Fibroblast of pulmonary artery (primary cell): ENCODE results near the gene HS3ST4.

Source experiments
- DNase-seq: peaks from one replicate; pipeline ENCODE4 v3.0.0-alpha.2; 2010; ENCODE audit warnings: low read depth
- H3K4me3 ChIP-seq: replicated peaks from 2 replicates; pipeline ENCODE4 v1.5.1; 2011; ENCODE audit warnings: low read depth, mild to moderate bottlenecking, control low read depth, low read length, moderate library complexity
- TF ChIP-seq, protein P1 (sequence below): IDR thresholded peaks from 2 replicates; pipeline ENCODE4 v1.5.1; 2011; ENCODE audit warnings: mild to moderate bottlenecking, control low read depth, low read length, inconsistent platforms; ENCODE audit errors: missing control alignments

The HS3ST4 gene

DNA sequence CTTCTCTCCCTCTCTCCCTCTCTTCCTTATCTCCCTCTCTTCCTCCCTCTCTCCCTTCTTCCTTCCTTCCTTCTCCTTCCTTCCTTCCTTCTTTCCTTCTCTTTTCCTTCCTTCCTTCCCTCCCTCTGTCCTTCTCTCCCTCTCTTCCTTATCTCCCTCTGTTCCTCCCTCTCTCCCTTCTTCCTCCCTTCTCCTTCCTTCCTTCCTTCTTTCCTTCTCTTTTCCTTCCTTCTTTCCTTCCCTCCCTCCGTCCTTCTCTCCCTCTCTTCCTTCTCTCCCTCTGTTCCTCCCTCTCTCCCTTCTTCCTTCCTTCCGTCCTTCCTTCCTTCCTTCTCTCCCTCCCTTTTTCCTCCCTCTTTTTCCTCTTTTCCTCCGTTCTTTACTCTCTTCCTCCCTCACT lies 38.6 kb downstream of the HS3ST4 start:
- TF ChIP-seq, protein P1, sequence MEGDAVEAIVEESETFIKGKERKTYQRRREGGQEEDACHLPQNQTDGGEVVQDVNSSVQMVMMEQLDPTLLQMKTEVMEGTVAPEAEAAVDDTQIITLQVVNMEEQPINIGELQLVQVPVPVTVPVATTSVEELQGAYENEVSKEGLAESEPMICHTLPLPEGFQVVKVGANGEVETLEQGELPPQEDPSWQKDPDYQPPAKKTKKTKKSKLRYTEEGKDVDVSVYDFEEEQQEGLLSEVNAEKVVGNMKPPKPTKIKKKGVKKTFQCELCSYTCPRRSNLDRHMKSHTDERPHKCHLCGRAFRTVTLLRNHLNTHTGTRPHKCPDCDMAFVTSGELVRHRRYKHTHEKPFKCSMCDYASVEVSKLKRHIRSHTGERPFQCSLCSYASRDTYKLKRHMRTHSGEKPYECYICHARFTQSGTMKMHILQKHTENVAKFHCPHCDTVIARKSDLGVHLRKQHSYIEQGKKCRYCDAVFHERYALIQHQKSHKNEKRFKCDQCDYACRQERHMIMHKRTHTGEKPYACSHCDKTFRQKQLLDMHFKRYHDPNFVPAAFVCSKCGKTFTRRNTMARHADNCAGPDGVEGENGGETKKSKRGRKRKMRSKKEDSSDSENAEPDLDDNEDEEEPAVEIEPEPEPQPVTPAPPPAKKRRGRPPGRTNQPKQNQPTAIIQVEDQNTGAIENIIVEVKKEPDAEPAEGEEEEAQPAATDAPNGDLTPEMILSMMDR = no peak
- no peak overlapping the region for H3K4me3 ChIP-seq

DNA sequence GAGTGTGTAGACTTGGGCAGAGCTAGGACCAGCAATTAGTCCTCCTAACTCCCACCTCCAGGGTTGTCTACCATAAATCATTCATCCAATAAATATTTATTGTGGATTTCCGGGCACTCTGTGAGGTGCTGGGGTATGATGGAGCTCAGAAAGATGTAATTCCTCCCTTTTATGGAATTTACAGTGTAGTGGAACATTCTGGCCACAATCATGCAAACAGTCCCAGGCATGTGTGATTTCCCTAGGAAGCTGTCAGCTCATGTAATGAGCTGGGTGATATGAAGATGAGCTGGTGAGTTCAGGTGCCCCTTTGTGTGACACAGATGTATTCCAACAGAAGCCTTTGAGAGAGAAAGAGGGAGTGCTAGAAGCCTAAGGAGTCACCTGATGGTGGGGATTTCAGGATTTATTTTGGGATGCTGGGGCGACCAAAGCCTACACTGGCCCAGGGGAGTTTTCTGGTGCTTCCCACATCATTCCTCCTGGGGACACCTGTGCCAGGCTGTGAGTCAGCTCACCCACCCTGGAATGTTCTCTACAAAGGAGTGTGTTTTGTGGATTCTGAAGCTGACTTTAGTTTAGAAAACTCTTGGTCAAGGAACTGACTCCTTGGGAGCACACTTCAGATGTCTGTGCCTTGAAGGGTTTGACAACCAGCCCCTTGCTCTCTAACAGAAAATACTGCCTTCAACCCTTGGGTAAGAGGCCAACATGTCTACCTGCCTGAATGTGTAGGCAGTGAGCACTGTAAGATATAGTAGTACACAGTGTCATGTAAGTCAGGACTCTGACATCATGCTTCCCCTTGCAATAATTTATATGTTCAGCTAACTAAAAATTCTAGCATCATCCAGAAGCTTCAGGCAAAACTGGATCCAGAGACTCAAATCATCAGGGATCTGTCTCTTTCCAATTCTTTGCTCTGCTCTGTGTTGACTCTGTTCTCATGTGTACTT lies 42.9 kb downstream of the HS3ST4 start:
- no peak for DNase-seq
- TF ChIP-seq, protein P1 = no peak
- H3K4me3 ChIP-seq = no peak overlapping the region

More for the DNA sequence above, 38.6 kb downstream of the HS3ST4 start:
- no peak for DNase-seq

DNA sequence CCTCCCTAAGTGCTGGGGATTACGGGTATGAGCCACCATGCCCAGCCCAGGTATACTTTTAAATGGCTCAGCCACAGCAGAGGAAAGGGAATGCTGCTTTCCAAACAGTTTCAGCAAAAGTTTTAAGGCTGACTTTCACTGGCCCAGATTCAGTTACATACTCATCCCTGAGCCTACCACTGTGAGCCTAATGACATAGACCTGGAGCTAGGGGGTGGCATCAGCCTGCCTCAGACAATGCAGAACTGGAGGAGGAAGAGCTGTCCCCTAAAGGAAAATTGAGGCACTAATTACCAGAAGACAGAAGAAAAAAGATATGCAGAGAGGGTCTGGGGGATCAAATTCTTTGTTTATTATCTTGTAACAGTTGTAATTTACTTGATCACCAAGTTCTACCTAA lies 43.9 kb downstream of the HS3ST4 start:
- H3K4me3 ChIP-seq = no peak overlapping the region
- TF ChIP-seq, protein P1 = no peak
- no peak for DNase-seq

DNA sequence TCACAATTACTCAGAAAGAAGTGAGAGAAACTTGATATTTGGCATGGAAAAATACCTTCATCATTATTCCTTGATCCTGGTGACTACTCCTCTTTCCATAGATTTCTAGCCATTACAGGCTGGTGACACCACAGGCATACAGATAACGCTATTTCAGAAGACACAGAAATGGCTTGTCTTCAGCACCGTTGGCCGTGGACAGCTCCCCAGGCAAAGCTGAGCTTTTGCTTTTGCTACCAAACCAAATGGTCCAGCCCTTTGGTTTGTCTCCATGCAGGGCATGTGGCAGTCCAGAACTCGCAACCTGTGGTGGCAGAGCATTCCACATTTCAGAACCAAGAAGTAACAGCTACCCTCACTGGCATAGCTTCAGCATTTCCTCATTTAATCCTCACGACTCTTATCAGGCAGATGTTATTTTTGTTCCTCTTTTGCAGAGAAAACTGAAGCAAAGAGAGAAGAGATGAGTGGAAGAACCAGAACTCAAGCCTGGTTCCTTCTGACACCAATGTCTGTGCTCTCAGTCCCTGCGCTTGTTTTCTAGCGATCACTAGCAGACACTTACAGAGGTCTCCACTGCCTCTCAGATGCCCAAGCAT lies 55.5 kb downstream of the HS3ST4 start:
- peak; percentile 1 for DNase-seq

DNA sequence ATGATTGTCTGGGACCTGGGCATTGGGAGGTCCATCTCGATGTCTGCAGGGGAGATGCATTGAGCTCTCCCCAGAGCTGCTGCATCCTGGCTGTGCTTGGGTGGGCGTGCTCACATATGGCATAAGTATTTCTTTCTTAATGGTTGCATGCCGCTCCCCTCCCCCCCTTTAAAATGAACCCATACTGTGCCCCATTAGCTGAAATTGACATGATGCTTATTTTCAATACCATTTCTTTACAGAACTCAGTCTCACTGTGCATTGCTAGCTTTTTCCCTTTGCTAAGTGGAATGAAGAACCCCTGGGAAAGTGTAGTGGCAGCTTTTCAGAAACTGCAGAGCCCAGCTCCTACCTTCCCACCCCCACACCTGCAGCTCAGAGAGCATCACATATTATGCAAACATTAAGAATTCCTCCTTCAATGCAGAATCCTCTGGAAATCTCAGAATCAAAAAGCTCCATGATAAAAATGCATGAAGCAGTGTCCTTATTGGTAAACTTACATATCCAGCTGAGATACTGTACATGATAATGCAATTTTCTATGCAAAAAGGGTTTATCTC lies 56.4 kb downstream of the HS3ST4 start:
- no peak overlapping the region for H3K4me3 ChIP-seq
- TF ChIP-seq, protein P1 = no peak
- no peak for DNase-seq

More for the DNA sequence above, 55.5 kb downstream of the HS3ST4 start:
- TF ChIP-seq, protein P1 = no peak
- no peak overlapping the region for H3K4me3 ChIP-seq

DNA sequence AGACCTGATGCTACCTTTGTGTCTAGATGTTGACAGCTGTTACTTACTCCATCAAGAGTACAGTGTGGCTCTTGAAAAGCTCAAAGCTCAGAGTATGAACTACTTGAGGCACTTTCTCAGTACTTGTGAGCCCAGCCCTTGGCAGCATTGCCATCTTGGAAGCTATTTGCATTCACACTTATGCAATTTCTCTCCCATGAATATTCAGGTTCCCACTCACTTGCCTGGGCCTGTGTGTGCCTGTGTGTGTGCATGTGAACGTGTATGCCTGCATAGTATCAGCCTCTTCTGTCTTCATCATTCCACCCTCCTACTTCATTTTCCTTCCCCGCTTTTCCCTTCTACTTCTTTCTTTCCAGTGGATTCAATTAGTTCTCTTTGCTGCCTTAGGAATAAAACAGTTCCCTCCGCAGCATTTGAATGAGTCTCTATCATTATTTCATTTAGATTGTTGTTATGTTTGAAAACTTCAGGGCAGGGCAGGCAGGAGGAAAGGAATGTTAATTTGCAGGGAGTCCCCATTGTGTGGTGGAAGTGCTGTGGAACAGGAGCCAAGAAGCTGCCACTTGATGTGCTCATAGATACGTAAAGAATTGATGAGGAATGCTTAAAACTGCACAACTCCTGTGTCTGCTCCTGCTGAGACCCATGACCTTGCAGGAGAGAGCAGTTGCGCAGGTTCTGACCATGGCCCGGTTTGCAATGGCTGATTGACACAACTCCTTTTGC lies 58.9 kb downstream of the HS3ST4 start:
- H3K4me3 ChIP-seq = no peak overlapping the region
- no peak for DNase-seq

More for the DNA sequence above, 58.9 kb downstream of the HS3ST4 start:
- TF ChIP-seq, protein P1 = no peak
